ENCODE results near the gene SLCO3A1. TPM values are rescaled to one million over a fixed set of nuclear protein-coding genes. Genes with fewer than 3 reads are reported as not detected.

SLCO3A1 gene
- total RNA-seq, 2 donors from 2014 or later, result 8.2 to 13.6 TPM

- Mint-ChIP-seq H3K27ac (no peak overlapping the region), H3K27me3 (ENCODE audit: low read depth) (no peaks in the 10 kb centered on the region), H3K36me3 (ENCODE audit: insufficient read depth in 2 of 2) (no peaks in the 10 kb centered on the region), H3K4me1 (ENCODE audit: low read depth) (peaks cover 63% of the 10 kb centered on the region), H3K4me3 (no peak overlapping the region), H3K9me3 (no peaks in the 10 kb centered on the region)
- no peak for DNase-seq
- ATAC-seq (replicated peaks in 1 of 2), result peak; percentile 32 to 71
Measured at GRCh38 chr15:91864664-91865063, 11.2 kb downstream of the SLCO3A1 start.

GRCh38 chr15:91865486-91865885, 12.0 kb downstream of the SLCO3A1 start:
- ATAC-seq (replicated peaks in 1 of 2) (no peak), DNase-seq (no peak)
- Mint-ChIP-seq H3K27me3 (ENCODE audit: low read depth) (no peaks in the 10 kb centered on the region), H3K36me3 (ENCODE audit: insufficient read depth in 2 of 2) (no peaks in the 10 kb centered on the region), H3K9me3 (no peaks in the 10 kb centered on the region), H3K4me3 (peak overlapping the region in 1 of 2 donors; percentile 13), H3K27ac (no peak overlapping the region), H3K4me1 (ENCODE audit: low read depth) (peaks cover 62% of the 10 kb centered on the region)

- Mint-ChIP-seq H3K4me3 (peak overlapping the region in 1 of 2 donors; percentile 13), H3K4me1 (ENCODE audit: low read depth) (peaks cover 62% of the 10 kb centered on the region), H3K9me3 (no peaks in the 10 kb centered on the region), H3K27me3 (ENCODE audit: low read depth) (no peaks in the 10 kb centered on the region), H3K36me3 (ENCODE audit: insufficient read depth in 2 of 2) (peaks cover 2 to 4% of the 10 kb centered on the region in 2 donors), H3K27ac (no peak overlapping the region)
- ATAC-seq (replicated peaks in 1 of 2), result peak in 1 of 2 donors; percentile 25
- DNase-seq, result no peak
Measured at GRCh38 chr15:91865950-91866349, 12.4 kb downstream of the SLCO3A1 start.

- DNase-seq, result no peak
- H3K36me3 Mint-ChIP-seq (ENCODE audit: insufficient read depth in 2 of 2), result peaks cover 3 to 4% of the 10 kb centered on the region in 2 donors
- no peak for ATAC-seq (replicated peaks in 1 of 2)
- H3K27ac Mint-ChIP-seq, result no peak overlapping the region
- H3K9me3 Mint-ChIP-seq, result no peaks in the 10 kb centered on the region
- no peaks in the 10 kb centered on the region for H3K27me3 Mint-ChIP-seq (ENCODE audit: low read depth)
- H3K4me1 Mint-ChIP-seq (ENCODE audit: low read depth), result peaks cover 62% of the 10 kb centered on the region
- peak overlapping the region; percentile 27 to 46 for H3K4me3 Mint-ChIP-seq
Measured at GRCh38 chr15:91866371-91866905, 12.9 kb downstream of the SLCO3A1 start.

- H3K36me3 Mint-ChIP-seq (ENCODE audit: insufficient read depth in 2 of 2), result peaks cover 3 to 4% of the 10 kb centered on the region in 2 donors
- DNase-seq, result no peak
- H3K27me3 Mint-ChIP-seq (ENCODE audit: low read depth), result no peaks in the 10 kb centered on the region
- no peak overlapping the region for H3K4me3 Mint-ChIP-seq
- H3K4me1 Mint-ChIP-seq (ENCODE audit: low read depth), result peaks cover 62% of the 10 kb centered on the region
- no peak for ATAC-seq (replicated peaks in 1 of 2)
- H3K27ac Mint-ChIP-seq, result no peak overlapping the region
- no peaks in the 10 kb centered on the region for H3K9me3 Mint-ChIP-seq
Measured at GRCh38 chr15:91866971-91867372, 13.5 kb downstream of the SLCO3A1 start.

- DNase-seq (no peak), ATAC-seq (replicated peaks in 1 of 2) (no peak)
- Mint-ChIP-seq H3K27me3 (ENCODE audit: low read depth) (no peaks in the 10 kb centered on the region), H3K4me1 (ENCODE audit: low read depth) (peaks cover 62% of the 10 kb centered on the region), H3K4me3 (peak overlapping the region; percentile 25 to 39), H3K9me3 (no peaks in the 10 kb centered on the region), H3K27ac (no peak overlapping the region), H3K36me3 (ENCODE audit: insufficient read depth in 2 of 2) (peaks cover 3 to 4% of the 10 kb centered on the region in 2 donors)
Measured at GRCh38 chr15:91867581-91868026, 14.1 kb downstream of the SLCO3A1 start.

GRCh38 chr15:91870876-91871537, 17.5 kb downstream of the SLCO3A1 start:
- Mint-ChIP-seq H3K4me1 (ENCODE audit: low read depth) (peaks cover 34% of the 10 kb centered on the region), H3K9me3 (no peaks in the 10 kb centered on the region), H3K27ac (no peak overlapping the region), H3K4me3 (peak overlapping the region in 1 of 2 donors; percentile 51), H3K27me3 (ENCODE audit: low read depth) (no peaks in the 10 kb centered on the region), H3K36me3 (ENCODE audit: insufficient read depth in 2 of 2) (peaks cover 3 to 4% of the 10 kb centered on the region in 2 donors)
- ATAC-seq (replicated peaks in 1 of 2) (no peak), DNase-seq (no peak)

- ATAC-seq (replicated peaks in 1 of 2), result no peak
- Mint-ChIP-seq H3K4me3 (no peak overlapping the region), H3K9me3 (no peaks in the 10 kb centered on the region), H3K4me1 (ENCODE audit: low read depth) (peaks cover 26% of the 10 kb centered on the region), H3K27me3 (ENCODE audit: low read depth) (no peaks in the 10 kb centered on the region), H3K27ac (no peak overlapping the region), H3K36me3 (ENCODE audit: insufficient read depth in 2 of 2) (peaks cover 3 to 4% of the 10 kb centered on the region in 2 donors)
- no peak for DNase-seq
Measured at GRCh38 chr15:91871837-91872236, 18.3 kb downstream of the SLCO3A1 start.

GRCh38 chr15:91872356-91873137, 19.0 kb downstream of the SLCO3A1 start:
- no peak overlapping the region for H3K4me3 Mint-ChIP-seq
- no peak for ATAC-seq (replicated peaks in 1 of 2)
- H3K27me3 Mint-ChIP-seq (ENCODE audit: low read depth), result no peaks in the 10 kb centered on the region
- no peak for DNase-seq
- peaks cover 20% of the 10 kb centered on the region for H3K4me1 Mint-ChIP-seq (ENCODE audit: low read depth)
- H3K36me3 Mint-ChIP-seq (ENCODE audit: insufficient read depth in 2 of 2), result peaks cover 3 to 4% of the 10 kb centered on the region in 2 donors
- no peaks in the 10 kb centered on the region for H3K9me3 Mint-ChIP-seq
- H3K27ac Mint-ChIP-seq, result no peak overlapping the region

- no peak overlapping the region for H3K27ac Mint-ChIP-seq
Measured at GRCh38 chr15:91873138-91873536, 19.6 kb downstream of the SLCO3A1 start.

GRCh38 chr15:91874171-91874570, 20.7 kb downstream of the SLCO3A1 start:
- Mint-ChIP-seq H3K4me1 (ENCODE audit: low read depth) (peaks cover 14% of the 10 kb centered on the region), H3K27me3 (ENCODE audit: low read depth) (no peaks in the 10 kb centered on the region), H3K27ac (no peak overlapping the region), H3K36me3 (ENCODE audit: insufficient read depth in 2 of 2) (peaks cover 3 to 4% of the 10 kb centered on the region in 2 donors), H3K4me3 (no peak overlapping the region), H3K9me3 (no peaks in the 10 kb centered on the region)
- no peak for DNase-seq
- ATAC-seq (replicated peaks in 1 of 2), result no peak

More at GRCh38 chr15:91873138-91873536, 19.6 kb downstream of the SLCO3A1 start:
- no peaks in the 10 kb centered on the region for H3K27me3 Mint-ChIP-seq (ENCODE audit: low read depth)
- H3K9me3 Mint-ChIP-seq, result no peaks in the 10 kb centered on the region
- H3K4me3 Mint-ChIP-seq, result no peak overlapping the region
- peaks cover 3 to 4% of the 10 kb centered on the region in 2 donors for H3K36me3 Mint-ChIP-seq (ENCODE audit: insufficient read depth in 2 of 2)
- no peak for DNase-seq
- ATAC-seq (replicated peaks in 1 of 2), result peak in 1 of 2 donors; percentile 28
- H3K4me1 Mint-ChIP-seq (ENCODE audit: low read depth), result peaks cover 18% of the 10 kb centered on the region

GRCh38 chr15:91874992-91875660, 21.6 kb downstream of the SLCO3A1 start:
- ATAC-seq (replicated peaks in 1 of 2) (peak in 1 of 2 donors; percentile 50), DNase-seq (no peak)
- Mint-ChIP-seq H3K27ac (no peak overlapping the region), H3K4me3 (no peak overlapping the region), H3K9me3 (no peaks in the 10 kb centered on the region), H3K36me3 (ENCODE audit: insufficient read depth in 2 of 2) (peaks cover 3 to 4% of the 10 kb centered on the region in 2 donors), H3K27me3 (ENCODE audit: low read depth) (no peaks in the 10 kb centered on the region), H3K4me1 (ENCODE audit: low read depth) (peaks cover 14% of the 10 kb centered on the region)

GRCh38 chr15:91876187-91876586, 22.7 kb downstream of the SLCO3A1 start:
- Mint-ChIP-seq H3K36me3 (ENCODE audit: insufficient read depth in 2 of 2) (no peaks in the 10 kb centered on the region), H3K27ac (no peak overlapping the region), H3K4me1 (ENCODE audit: low read depth) (peaks cover 6% of the 10 kb centered on the region), H3K4me3 (no peak overlapping the region), H3K9me3 (no peaks in the 10 kb centered on the region), H3K27me3 (ENCODE audit: low read depth) (no peaks in the 10 kb centered on the region)
- DNase-seq, result no peak
- no peak for ATAC-seq (replicated peaks in 1 of 2)
